OCI-LY3 (cell line): ENCODE data around the gene CTU2.

ENCODE experiments used
- H2AFZ ChIP-seq: fragments of 200-600, 300-600 bp; shearing (Covaris generic); 2 replicates; pipeline ENCODE4 v1.6.0; 2014; ENCODE audit warnings: antibody characterized with exemption, low read depth, low read length
- H3K27ac ChIP-seq: fragments of 200-600, 300-600 bp; sonication (generic); 2 replicates; pipeline ENCODE4 v1.5.1; 2014; ENCODE audit warnings: mild to moderate bottlenecking, low read length, moderate library complexity, mixed read lengths
- H3K27me3 ChIP-seq: fragments of 200-600, 300-600 bp; sonication (generic); 2 replicates; pipeline ENCODE4 v1.6.1; 2014; ENCODE audit warnings: low read depth, low read length, mixed read lengths
- H3K36me3 ChIP-seq: fragments of 200-600, 300-600 bp; sonication (generic); replicated peaks from 2 replicates; pipeline ENCODE3; 2014; ENCODE audit warnings: low read depth, low read length, mixed read lengths
- H3K4me1 ChIP-seq: fragments of 300-600, 200-600 bp; sonication (generic); 2 replicates; pipeline ENCODE4 v1.6.1; 2014; ENCODE audit warnings: low read length, mixed read lengths
- H3K4me2 ChIP-seq: fragments of 200-600, 300-600 bp; sonication (generic); 2 replicates; pipeline ENCODE4 v1.6.1; 2014; ENCODE audit warnings: low read length, mixed read lengths
- H3K4me3 ChIP-seq: fragments of 300-600, 200-600 bp; sonication (generic); 2 replicates; pipeline ENCODE4 v1.5.1; 2014; ENCODE audit warnings: antibody characterized with exemption, mild to moderate bottlenecking, low read length, moderate library complexity
- H3K79me2 ChIP-seq: fragments of 300-600, 200-600 bp; shearing (Covaris generic); 2 replicates; pipeline ENCODE4 v1.6.1; 2014; ENCODE audit warnings: mild to moderate bottlenecking, low read length, mixed read lengths
- H3K9ac ChIP-seq: fragments of 300-600, 200-600 bp; shearing (Covaris generic); 2 replicates; pipeline ENCODE4 v1.6.0; 2014; ENCODE audit warnings: mild to moderate bottlenecking, low read length, moderate library complexity
- H3K9me3 ChIP-seq: fragments of 200-600, 300-600 bp; shearing (Covaris generic); 2 replicates; pipeline ENCODE4 v1.6.1; 2014; ENCODE audit warnings: low read length, mixed read lengths; ENCODE audit not compliant: insufficient read depth
- H4K20me1 ChIP-seq: fragments of 200-600, 300-600 bp; sonication (generic); 2 replicates; pipeline ENCODE4 v1.6.1; 2016; ENCODE audit warnings: low read length, mixed read lengths; ENCODE audit not compliant: insufficient read depth
- CTCF ChIP-seq: fragments of 200-600, 300-600 bp; sonication (generic); IDR thresholded peaks from 2 replicates; pipeline ENCODE4 v1.5.1; 2014; ENCODE audit warnings: antibody characterized with exemption, low read length, low read depth
- EZH2phosphoT487 ChIP-seq: fragments of 200-600 bp; shearing (Covaris generic); IDR thresholded peaks from 2 replicates; pipeline ENCODE4 v1.6.1; 2018; ENCODE audit warnings: antibody characterized with exemption, mixed run types, low read depth

The CTU2 gene

GRCh38 chr16:88739977-88740726, 33.8 kb downstream of the CTU2 start:
- H3K9ac ChIP-seq, result no peak overlapping the region
- no peak for TF ChIP-seq CTCF
- no peaks in the 10 kb centered on the region for H3K27me3 ChIP-seq
- H3K27ac ChIP-seq, result no peak overlapping the region
- H3K36me3 ChIP-seq, result no peaks in the 10 kb centered on the region
- H3K4me1 ChIP-seq, result peaks cover 9% of the 10 kb centered on the region
- H3K4me3 ChIP-seq, result no peak overlapping the region
- H3K79me2 ChIP-seq, result no peaks in the 10 kb centered on the region
- no peaks in the 10 kb centered on the region for H3K9me3 ChIP-seq
- no peak overlapping the region for H2AFZ ChIP-seq
- H3K4me2 ChIP-seq, result no peak overlapping the region
- peaks cover 6% of the 10 kb centered on the region; the same call in 1 of the 2 replicates for H4K20me1 ChIP-seq

- peaks cover 5% of the 10 kb centered on the region; the same call in 1 of the 2 replicates for H4K20me1 ChIP-seq
- H3K9ac ChIP-seq, result no peak overlapping the region
- no peaks in the 10 kb centered on the region for H3K27me3 ChIP-seq
- H3K36me3 ChIP-seq, result no peaks in the 10 kb centered on the region
- H3K4me1 ChIP-seq, result peaks cover 13% of the 10 kb centered on the region
- no peaks in the 10 kb centered on the region for H3K9me3 ChIP-seq
- no peak overlapping the region for H3K4me2 ChIP-seq
- H3K79me2 ChIP-seq, result no peaks in the 10 kb centered on the region
- TF ChIP-seq EZH2phosphoT487 (no peak), CTCF (no peak)
- no peak overlapping the region for H3K27ac ChIP-seq
- H3K4me3 ChIP-seq, result no peak overlapping the region
- H2AFZ ChIP-seq, result no peak overlapping the region
Observed at GRCh38 chr16:88740727-88741055, 34.4 kb downstream of the CTU2 start.

GRCh38 chr16:88741368-88741767, 35.1 kb downstream of the CTU2 start:
- H2AFZ ChIP-seq, result no peak overlapping the region
- peaks cover 5% of the 10 kb centered on the region; the same call in 1 of the 2 replicates for H4K20me1 ChIP-seq
- H3K9me3 ChIP-seq, result no peaks in the 10 kb centered on the region
- H3K4me3 ChIP-seq, result no peak overlapping the region
- H3K36me3 ChIP-seq, result no peaks in the 10 kb centered on the region
- H3K79me2 ChIP-seq, result no peaks in the 10 kb centered on the region
- H3K9ac ChIP-seq, result no peak overlapping the region
- TF ChIP-seq CTCF (no peak), EZH2phosphoT487 (no peak)
- no peak overlapping the region for H3K4me2 ChIP-seq
- H3K27me3 ChIP-seq, result no peaks in the 10 kb centered on the region
- H3K4me1 ChIP-seq, result peaks cover 20% of the 10 kb centered on the region
- no peak overlapping the region for H3K27ac ChIP-seq

- TF ChIP-seq CTCF (no peak), EZH2phosphoT487 (no peak)
Observed at GRCh38 chr16:88742896-88743605, 36.7 kb downstream of the CTU2 start.

More at GRCh38 chr16:88742896-88743605, 36.7 kb downstream of the CTU2 start:
- no peaks in the 10 kb centered on the region for H3K79me2 ChIP-seq
- H3K4me2 ChIP-seq, result no peak overlapping the region
- H4K20me1 ChIP-seq, result no peaks in the 10 kb centered on the region; the same call in 1 of the 2 replicates
- no peak overlapping the region for H3K27ac ChIP-seq
- H3K9me3 ChIP-seq, result no peaks in the 10 kb centered on the region
- peaks cover 20% of the 10 kb centered on the region for H3K4me1 ChIP-seq
- no peaks in the 10 kb centered on the region for H3K36me3 ChIP-seq
- no peak overlapping the region for H3K9ac ChIP-seq
- H3K27me3 ChIP-seq, result no peaks in the 10 kb centered on the region
- H3K4me3 ChIP-seq, result no peak overlapping the region
- no peak overlapping the region for H2AFZ ChIP-seq
